ENCODE results near the gene PLA1A.

DNA sequence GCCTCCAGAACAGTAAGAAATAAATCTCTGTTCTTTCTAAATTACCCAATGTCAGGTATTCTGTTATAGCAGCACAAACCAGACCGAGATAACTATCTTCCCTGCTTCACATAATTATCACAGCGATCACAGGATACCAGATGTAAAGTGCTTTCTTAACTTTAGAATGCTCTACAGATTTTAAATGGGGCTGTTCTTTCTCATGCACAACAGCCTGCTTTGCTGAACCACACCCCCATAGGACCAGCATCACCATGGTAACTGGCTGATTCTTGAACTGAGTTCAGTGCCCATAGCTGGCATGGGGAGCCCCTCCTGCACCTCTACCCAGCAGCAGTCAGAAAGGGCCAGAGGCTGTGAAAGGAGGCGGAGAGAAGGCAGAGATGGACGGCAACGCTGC is 46.1 kb upstream of the PLA1A start:
- TF ChIP-seq POLR2A (IDR thresholded peaks at IDR 0.05; ENCODE audit: low read depth, low read length), result no peak
- no peak for TF ChIP-seq BHLHE40 (IDR thresholded peaks at IDR 0.05; ENCODE audit: low read depth, low read length)
- TF ChIP-seq, protein P1, sequence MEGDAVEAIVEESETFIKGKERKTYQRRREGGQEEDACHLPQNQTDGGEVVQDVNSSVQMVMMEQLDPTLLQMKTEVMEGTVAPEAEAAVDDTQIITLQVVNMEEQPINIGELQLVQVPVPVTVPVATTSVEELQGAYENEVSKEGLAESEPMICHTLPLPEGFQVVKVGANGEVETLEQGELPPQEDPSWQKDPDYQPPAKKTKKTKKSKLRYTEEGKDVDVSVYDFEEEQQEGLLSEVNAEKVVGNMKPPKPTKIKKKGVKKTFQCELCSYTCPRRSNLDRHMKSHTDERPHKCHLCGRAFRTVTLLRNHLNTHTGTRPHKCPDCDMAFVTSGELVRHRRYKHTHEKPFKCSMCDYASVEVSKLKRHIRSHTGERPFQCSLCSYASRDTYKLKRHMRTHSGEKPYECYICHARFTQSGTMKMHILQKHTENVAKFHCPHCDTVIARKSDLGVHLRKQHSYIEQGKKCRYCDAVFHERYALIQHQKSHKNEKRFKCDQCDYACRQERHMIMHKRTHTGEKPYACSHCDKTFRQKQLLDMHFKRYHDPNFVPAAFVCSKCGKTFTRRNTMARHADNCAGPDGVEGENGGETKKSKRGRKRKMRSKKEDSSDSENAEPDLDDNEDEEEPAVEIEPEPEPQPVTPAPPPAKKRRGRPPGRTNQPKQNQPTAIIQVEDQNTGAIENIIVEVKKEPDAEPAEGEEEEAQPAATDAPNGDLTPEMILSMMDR (conservative IDR thresholded peaks at IDR 0.05; ENCODE audit: low read depth, low read length), result no peak
- TF ChIP-seq RFX5 (IDR thresholded peaks at IDR 0.05; ENCODE audit: low read depth, low read length), result no peak
- no peak for TF ChIP-seq MXI1 (IDR thresholded peaks at IDR 0.05; ENCODE audit: borderline replicate concordance, low read depth, low read length)
- TF ChIP-seq, protein P2, sequence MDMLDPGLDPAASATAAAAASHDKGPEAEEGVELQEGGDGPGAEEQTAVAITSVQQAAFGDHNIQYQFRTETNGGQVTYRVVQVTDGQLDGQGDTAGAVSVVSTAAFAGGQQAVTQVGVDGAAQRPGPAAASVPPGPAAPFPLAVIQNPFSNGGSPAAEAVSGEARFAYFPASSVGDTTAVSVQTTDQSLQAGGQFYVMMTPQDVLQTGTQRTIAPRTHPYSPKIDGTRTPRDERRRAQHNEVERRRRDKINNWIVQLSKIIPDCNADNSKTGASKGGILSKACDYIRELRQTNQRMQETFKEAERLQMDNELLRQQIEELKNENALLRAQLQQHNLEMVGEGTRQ (IDR thresholded peaks at IDR 0.05; ENCODE audit: low read depth, low read length), result no peak
- TF ChIP-seq SMC3 (IDR thresholded peaks at IDR 0.05; ENCODE audit: low read depth, low read length), result no peak

Data from IMR-90 (cell line).